KMS-11 (cell line): ENCODE data around the gene PPM1E.

ENCODE experiments used
- H2AFZ ChIP-seq: fragments of 200-600 bp; sonication (generic); 2 replicates; pipeline ENCODE4 v1.6.1; 2016; ENCODE audit warnings: antibody characterized with exemption, mixed run types, low read depth
- H3K27ac ChIP-seq: fragments of 200-600 bp; sonication (generic); 2 replicates; pipeline ENCODE4 v1.6.1; 2016; ENCODE audit warnings: mild to moderate bottlenecking, mixed run types
- H3K27me3 ChIP-seq: fragments of 200-600 bp; sonication (generic); 2 replicates; pipeline ENCODE4 v1.6.1; 2017; ENCODE audit warnings: mild to moderate bottlenecking, low read depth, mixed run types, moderate library complexity; ENCODE audit not compliant: insufficient read depth
- H3K36me3 ChIP-seq: fragments of 200-600 bp; sonication (generic); 2 replicates; pipeline ENCODE4 v1.6.1; 2017; ENCODE audit warnings: mild to moderate bottlenecking, mixed run types; ENCODE audit not compliant: insufficient read depth
- H3K4me1 ChIP-seq: fragments of 200-600 bp; sonication (generic); 2 replicates; pipeline ENCODE4 v1.6.1; 2016; ENCODE audit warnings: mild to moderate bottlenecking, low read depth, mixed run types; ENCODE audit not compliant: poor library complexity, severe bottlenecking
- H3K4me2 ChIP-seq: fragments of 200-600 bp; sonication (generic); 2 replicates; pipeline ENCODE4 v1.7.0; 2016; ENCODE audit warnings: mild to moderate bottlenecking, mixed run types
- H3K4me3 ChIP-seq: fragments of 200-600 bp; sonication (generic); IDR thresholded peaks from 2 replicates; pipeline ENCODE4 v1.6.1; 2017; ENCODE audit warnings: low read depth, low read length, mixed read lengths; ENCODE audit not compliant: insufficient read depth
- H3K79me2 ChIP-seq: fragments of 200-600 bp; sonication (generic); 2 replicates; pipeline ENCODE4 v1.6.1; 2016; ENCODE audit warnings: low read depth, mixed run types; ENCODE audit not compliant: insufficient read depth
- H3K9ac ChIP-seq: fragments of 200-600 bp; sonication (generic); 2 replicates; pipeline ENCODE4 v1.6.1; 2016; ENCODE audit warnings: mild to moderate bottlenecking, mixed run types
- H4K20me1 ChIP-seq: fragments of 200-600 bp; sonication (generic); 2 replicates; pipeline ENCODE4 v1.6.1; 2016; ENCODE audit warnings: mild to moderate bottlenecking, mixed run types; ENCODE audit not compliant: insufficient read depth
- TF ChIP-seq, protein P1 (sequence below): fragments of 200-600 bp; sonication (generic); conservative IDR thresholded peaks from 2 replicates; pipeline ENCODE4 v1.6.1; 2017; ENCODE audit warnings: low read depth, mild to moderate bottlenecking, antibody characterized with exemption, low read length, moderate library complexity, mixed read lengths

Gene PPM1E

DNA sequence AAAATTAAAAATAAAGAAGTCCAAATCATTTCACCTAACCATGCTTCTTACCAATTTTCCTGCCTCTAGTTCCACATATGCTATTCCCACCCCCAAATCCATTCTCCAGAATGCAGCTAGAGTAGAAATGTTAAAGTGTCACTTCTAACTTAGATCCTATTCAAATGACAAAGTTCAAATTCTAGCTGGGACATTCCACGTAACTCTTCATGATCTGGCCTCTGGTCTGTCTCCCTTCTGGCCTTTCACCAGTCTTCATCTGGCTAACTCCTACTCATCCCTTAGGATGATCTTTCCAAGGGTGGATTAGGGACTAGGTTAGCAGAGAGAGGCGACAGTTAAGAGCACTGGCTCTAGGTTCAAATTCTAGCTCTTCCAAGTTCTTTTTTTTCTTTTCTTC lies 253.1 kb downstream of the PPM1E start:
- no peak overlapping the region for H2AFZ ChIP-seq
- TF ChIP-seq, protein P1, sequence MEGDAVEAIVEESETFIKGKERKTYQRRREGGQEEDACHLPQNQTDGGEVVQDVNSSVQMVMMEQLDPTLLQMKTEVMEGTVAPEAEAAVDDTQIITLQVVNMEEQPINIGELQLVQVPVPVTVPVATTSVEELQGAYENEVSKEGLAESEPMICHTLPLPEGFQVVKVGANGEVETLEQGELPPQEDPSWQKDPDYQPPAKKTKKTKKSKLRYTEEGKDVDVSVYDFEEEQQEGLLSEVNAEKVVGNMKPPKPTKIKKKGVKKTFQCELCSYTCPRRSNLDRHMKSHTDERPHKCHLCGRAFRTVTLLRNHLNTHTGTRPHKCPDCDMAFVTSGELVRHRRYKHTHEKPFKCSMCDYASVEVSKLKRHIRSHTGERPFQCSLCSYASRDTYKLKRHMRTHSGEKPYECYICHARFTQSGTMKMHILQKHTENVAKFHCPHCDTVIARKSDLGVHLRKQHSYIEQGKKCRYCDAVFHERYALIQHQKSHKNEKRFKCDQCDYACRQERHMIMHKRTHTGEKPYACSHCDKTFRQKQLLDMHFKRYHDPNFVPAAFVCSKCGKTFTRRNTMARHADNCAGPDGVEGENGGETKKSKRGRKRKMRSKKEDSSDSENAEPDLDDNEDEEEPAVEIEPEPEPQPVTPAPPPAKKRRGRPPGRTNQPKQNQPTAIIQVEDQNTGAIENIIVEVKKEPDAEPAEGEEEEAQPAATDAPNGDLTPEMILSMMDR = no peak
- H3K27me3 ChIP-seq = no peaks in the 10 kb centered on the region
- H3K9ac ChIP-seq = no peak overlapping the region
- no peaks in the 10 kb centered on the region for H4K20me1 ChIP-seq
- no peak overlapping the region for H3K4me3 ChIP-seq
- H3K36me3 ChIP-seq = no peaks in the 10 kb centered on the region
- no peak overlapping the region for H3K27ac ChIP-seq
- H3K79me2 ChIP-seq = no peaks in the 10 kb centered on the region
- H3K4me1 ChIP-seq = peaks cover 12% of the 10 kb centered on the region
- no peak overlapping the region for H3K4me2 ChIP-seq

DNA sequence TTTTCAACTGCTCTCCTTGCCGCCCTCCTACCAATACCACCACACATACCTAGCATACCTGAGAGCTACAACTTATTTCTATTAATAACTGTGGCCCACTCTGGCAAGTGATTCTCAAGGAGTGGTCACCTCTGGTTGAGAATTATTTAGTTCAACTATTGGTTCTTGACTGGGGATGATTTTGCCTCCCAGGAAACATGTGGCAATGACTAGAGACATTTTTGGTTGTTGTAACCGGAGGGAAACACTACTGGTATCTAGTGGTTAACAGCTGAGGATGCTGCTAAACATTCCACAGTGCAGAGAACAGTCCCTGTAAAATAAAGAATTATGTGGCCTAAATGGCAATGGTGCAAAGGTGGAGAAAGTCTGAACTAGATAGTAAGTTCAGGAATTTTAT lies 254.4 kb downstream of the PPM1E start:
- no peak overlapping the region for H3K4me3 ChIP-seq
- TF ChIP-seq, protein P1 = no peak
- no peaks in the 10 kb centered on the region for H3K27me3 ChIP-seq
- H3K27ac ChIP-seq = no peak overlapping the region
- no peaks in the 10 kb centered on the region for H4K20me1 ChIP-seq
- no peaks in the 10 kb centered on the region for H3K79me2 ChIP-seq
- no peak overlapping the region for H2AFZ ChIP-seq
- H3K4me1 ChIP-seq = peaks cover 13% of the 10 kb centered on the region
- no peak overlapping the region for H3K4me2 ChIP-seq
- H3K9ac ChIP-seq = no peak overlapping the region
- no peaks in the 10 kb centered on the region for H3K36me3 ChIP-seq

DNA sequence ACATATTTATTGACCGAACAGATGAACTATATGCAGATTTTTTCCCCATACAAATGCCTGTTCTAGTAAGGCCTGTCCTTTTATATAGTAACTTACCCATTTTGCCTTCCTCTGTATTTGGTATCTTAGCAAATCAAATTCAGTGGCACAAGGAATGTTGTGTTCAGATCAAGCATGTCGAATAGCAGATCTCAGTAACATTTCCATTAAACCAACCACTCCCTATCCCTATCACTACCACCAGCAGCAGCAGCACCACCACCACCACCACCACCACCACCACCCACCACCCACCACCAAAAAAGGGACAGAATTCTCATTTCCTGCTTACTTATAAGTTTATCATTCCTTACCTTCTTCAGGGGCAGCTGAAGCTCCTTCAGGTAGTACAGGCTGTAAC lies 256.3 kb downstream of the PPM1E start:
- TF ChIP-seq, protein P1 = no peak
- Histone ChIP-seq H3K36me3 (no peaks in the 10 kb centered on the region), H3K4me3 (no peak overlapping the region), H2AFZ (no peak overlapping the region), H3K27ac (no peak overlapping the region), H3K27me3 (no peaks in the 10 kb centered on the region), H4K20me1 (no peaks in the 10 kb centered on the region), H3K4me2 (no peak overlapping the region), H3K79me2 (no peaks in the 10 kb centered on the region), H3K9ac (no peak overlapping the region), H3K4me1 (peaks cover 13% of the 10 kb centered on the region)

DNA sequence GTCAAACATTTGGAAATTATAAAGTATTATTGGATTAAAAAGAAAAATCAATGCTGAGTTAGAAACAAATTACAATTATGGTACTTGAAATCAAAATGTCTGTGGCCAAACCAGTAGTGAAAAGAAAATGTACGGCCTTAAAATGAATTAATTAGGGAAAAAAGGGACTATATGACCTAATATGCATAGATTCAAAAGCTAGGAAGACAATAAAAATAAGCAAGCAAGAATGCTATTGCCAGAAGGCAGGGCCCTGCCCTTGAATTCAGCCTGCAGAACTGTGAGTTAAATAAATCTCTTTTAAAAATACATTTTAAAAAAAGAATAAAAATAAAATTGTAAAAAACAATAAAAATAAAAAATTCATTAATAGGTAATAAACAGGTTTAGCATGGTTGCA lies 262.4 kb downstream of the PPM1E start:
- Histone ChIP-seq H3K36me3 (no peaks in the 10 kb centered on the region), H3K4me1 (peaks cover 13% of the 10 kb centered on the region), H4K20me1 (no peaks in the 10 kb centered on the region), H3K79me2 (no peaks in the 10 kb centered on the region), H2AFZ (no peak overlapping the region), H3K4me2 (no peak overlapping the region), H3K27ac (no peak overlapping the region), H3K27me3 (no peaks in the 10 kb centered on the region), H3K9ac (no peak overlapping the region), H3K4me3 (no peak overlapping the region)
- TF ChIP-seq, protein P1 = no peak
